GM18498 (cell line): Measurements from ENCODE around the gene PLAAT3.
"Not testable (repeated sequence)": the region's sequence is repeated elsewhere in the genome, so short reads cannot be mapped to it uniquely, and the experiment has no call there.

Experiments used
- ATAC-seq: cut with Tn5 transposase; IDR thresholded peaks from one replicate; pipeline ENCODE4 v1.9.1; 2021; ENCODE audit warnings: mild to moderate bottlenecking, moderate library complexity; ENCODE audit not compliant: unreplicated experiment

The PLAAT3 gene

GRCh38 chr11:63614136-63614671 lies at the start of gene PLAAT3:
Gene PLAAT3 (minus strand): TSS chr11:63614433. CDS start chr11:63614014, 419 bp downstream.
- ATAC-seq = peak; percentile 51

GRCh38 chr11:63663809-63664208 lies 49.6 kb upstream of the PLAAT3 start:
- no peak for ATAC-seq

DNA sequence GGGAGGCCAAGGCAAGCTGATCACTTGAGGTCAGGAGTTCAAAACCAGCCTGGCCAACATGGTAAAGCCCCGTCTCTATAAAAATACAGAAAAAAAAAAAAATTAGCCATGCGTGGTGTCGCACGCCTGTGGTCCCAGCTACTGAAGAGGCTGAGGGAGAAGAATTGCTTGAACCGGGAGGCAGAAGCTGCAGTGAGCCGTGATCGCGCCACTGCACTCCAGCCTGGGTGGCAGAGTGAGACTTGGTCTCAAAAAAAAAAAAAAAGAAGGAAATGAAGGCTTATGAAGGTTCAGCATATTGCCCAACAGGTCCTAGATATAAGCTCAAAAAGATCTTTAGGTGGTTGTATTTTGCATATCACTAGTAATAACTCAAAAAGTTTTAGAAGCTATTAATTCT lies 46.7 kb upstream of the PLAAT3 start:
- no peak for ATAC-seq

GRCh38 chr11:63652671-63653070 lies 38.4 kb upstream of the PLAAT3 start:
- ATAC-seq = no peak

DNA sequence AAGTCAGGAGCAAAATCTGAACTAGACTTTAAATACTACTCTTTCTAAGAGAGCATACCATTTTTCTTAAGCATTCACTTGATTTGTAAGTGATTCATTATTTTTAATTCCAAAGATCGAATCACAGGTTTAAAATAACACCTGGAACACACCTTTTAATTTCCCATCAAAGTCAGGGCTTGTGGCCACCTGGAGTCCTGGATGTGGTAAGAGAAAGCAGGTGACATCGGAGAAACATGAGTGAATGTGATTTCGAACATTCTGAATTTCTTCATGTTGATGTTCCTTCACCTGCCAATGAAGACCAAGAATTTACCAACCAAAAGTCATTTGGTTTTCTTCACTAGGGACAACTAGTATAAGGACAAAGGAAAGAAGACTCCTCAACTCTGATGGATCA lies 29.0 kb upstream of the PLAAT3 start:
- no peak for ATAC-seq

- no peak for ATAC-seq
Observed at GRCh38 chr11:63641727-63642126, 27.5 kb upstream of the PLAAT3 start.

GRCh38 chr11:63639199-63639832 lies 25.1 kb upstream of the PLAAT3 start:
- ATAC-seq = no peak

- not testable (repeated sequence) for ATAC-seq
Observed at GRCh38 chr11:63638436-63638835, 24.2 kb upstream of the PLAAT3 start.

DNA sequence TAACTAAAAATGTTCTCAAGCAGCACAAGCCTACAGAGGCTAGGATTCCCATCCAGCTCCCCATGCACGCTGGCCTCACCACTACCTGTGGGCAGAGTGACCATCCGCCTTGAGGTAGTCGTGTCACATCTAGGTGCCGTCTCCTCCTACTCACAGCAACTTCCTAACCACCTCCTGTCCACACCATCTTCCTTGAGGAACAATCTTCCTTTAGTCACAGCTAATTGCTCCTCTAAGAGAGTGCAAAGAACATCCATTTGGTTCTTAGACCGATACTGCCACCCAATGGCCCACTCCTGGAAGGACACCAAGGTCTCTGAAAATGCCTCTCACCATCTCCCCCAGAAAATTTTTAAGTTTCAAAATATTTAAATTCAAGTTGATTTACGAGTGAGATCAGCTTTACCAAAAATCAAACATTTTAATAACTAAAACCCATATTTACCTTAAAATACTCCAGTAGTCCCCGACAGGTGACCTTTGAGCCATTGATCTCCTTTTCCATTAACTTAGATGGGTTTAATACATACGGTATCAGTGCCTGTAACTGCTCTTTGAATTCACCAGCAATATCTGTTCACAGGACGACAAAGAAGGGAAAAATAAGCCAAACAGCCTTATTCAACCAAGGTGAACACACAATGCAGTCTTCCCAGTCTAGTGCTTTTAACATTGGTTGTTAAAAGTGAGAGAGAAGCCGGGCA lies 21.7 kb upstream of the PLAAT3 start:
- ATAC-seq = no peak

DNA sequence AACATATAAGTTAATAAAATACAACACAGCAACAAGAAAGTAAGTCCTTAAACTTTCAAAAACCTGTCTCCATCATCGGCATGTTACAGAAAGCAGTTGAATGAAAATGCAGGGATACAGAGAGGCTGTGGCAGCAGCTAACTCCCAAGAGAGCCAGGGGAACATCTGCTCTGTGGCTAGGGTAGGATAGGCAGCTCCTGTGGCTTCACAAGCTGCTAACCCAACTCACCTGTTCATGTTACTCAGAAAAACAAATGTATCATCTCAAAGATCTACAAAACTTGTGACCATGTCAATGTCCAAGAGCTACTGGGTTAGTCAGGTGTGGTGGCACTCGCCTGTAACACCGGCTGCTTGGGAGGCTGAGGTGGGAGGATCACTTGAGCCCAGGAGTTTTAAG lies 15.2 kb upstream of the PLAAT3 start:
- no peak for ATAC-seq

- ATAC-seq = no peak
Observed at GRCh38 chr11:63623513-63624140, 9.4 kb upstream of the PLAAT3 start.

DNA sequence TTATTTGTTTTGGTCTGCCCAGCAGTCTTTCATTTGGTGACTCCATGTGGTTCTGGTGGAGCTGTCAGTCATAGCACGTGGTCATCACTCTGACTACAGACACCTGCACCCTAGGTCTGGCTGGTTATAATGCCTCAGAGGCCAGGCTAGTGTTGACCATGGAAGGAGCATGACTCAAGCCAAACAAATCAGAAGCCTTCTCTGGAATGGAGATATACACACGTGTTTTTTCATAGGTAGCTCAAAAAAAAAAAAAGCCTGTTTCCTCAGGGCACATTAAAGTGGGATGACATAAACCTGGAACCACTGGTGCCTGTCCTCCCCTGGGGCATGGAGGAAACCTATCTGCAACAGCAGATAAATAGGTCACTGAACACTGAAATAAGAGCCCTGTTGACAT lies 8.1 kb upstream of the PLAAT3 start:
- no peak for ATAC-seq

DNA sequence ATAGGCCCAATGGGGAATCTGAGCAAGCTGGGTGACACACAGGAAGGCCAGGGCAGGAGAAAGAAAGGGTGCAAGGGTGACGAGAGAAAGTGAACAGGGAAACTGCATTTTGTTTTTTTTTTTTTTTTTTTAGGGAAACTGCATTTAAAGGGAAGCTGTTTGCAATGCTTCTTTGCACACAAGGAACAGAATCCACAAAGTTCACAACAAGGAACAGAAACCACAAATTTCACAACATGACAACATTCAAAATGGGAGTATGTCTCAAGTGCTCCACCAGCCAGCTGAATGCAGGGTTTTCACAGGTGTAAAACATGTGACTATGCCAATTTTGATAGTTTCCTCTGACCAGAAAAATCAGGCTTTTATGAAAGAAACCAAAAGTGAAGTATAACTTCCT lies 6.8 kb upstream of the PLAAT3 start:
- ATAC-seq = no peak

DNA sequence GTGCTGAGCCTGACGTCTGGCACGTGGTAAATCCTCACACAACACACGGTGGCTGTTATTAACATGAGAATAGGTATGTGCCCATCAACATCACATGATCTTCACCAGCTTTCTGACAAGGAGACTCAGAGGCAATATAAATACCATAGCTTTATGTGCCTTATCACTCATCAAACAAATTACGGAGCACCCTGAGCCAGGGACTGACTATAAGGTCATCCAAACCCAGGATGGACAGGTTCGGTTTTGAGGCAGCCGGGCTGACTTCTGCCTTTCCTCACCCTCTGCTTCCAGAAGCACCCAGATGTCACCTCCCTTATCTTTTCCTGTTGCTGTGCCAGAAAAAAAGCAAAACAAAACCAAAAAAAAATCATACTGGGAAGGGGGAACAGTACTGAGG lies 5.7 kb upstream of the PLAAT3 start:
- no peak for ATAC-seq

DNA sequence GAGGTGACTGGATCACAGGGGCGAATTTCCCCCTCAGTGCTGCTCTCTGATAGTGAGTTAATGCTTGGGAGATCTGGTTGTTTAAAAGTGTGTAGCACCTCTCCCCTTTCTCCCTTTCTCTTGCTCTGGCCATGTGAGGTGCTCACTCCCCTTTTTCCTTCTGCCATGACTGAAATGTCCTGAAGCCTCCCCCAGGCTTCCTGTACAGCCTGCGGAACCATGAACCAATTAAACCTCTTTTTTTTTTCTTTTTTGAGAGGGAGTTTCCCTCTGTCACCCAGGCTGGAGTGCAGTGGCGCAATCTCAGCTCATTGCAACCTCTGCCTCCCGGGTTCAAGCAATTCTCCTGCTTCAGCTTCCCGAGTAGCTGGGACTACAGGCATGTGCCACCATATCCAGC lies 3.5 kb upstream of the PLAAT3 start:
- ATAC-seq = not testable (repeated sequence)

DNA sequence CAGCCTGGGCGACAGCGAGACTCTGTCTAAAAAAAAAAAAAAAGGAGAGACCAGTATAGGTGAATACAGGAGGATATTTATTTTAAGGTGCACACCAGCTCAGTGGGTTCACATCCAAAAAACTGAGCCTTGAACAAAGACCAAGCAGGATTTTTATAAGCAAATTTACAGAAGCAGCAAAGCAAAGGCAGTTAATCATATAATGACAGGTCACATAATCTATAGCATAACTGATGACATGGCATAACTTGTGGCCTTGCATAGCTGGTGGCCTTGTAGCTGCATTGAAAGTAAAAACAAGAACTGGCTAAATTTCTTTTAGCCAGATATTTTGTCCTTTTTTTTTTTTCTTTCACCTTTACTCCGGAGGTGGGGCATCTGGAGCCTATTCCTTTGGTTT lies 2.7 kb upstream of the PLAAT3 start:
- ATAC-seq = no peak

- peak; percentile 49 for ATAC-seq
Observed at GRCh38 chr11:63613517-63614135, 607 bp downstream of the PLAAT3 start.

- no peak for ATAC-seq
Observed at GRCh38 chr11:63612181-63612580, 2.1 kb downstream of the PLAAT3 start.

DNA sequence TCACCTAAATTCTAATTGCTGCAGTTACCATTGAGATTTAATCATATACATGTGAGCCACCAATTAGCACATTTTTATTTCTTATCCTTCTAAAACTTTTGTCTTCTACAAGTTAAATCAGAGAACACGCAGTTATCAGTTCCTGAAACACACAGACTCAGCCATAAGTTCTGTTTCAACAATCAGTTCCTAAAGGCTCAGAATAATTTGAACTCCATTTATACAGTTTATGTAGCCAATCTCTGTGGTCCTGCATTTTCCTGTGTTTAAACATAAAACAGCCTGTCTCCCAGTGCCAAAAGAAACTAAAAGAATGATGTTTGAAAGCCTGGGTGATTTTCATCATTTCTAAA lies 2.9 kb downstream of the PLAAT3 start:
- ATAC-seq = no peak

- no peak for ATAC-seq
Observed at GRCh38 chr11:63610604-63611394, 3.4 kb downstream of the PLAAT3 start.
